HUES6 (cell line): ENCODE data around the gene CHD2.

ENCODE experiments used
- H3K27ac ChIP-seq: 2 replicates; pipeline ENCODE4 v1.7.0; 2013; ENCODE audit warnings: low read depth, mild to moderate bottlenecking, low read length, inconsistent platforms
- H3K27me3 ChIP-seq: 2 replicates; pipeline ENCODE4 v1.6.1; 2013; ENCODE audit warnings: low read length; ENCODE audit not compliant: control insufficient read depth, insufficient read depth
- H3K36me3 ChIP-seq: 2 replicates; pipeline ENCODE4 v1.6.1; 2013; ENCODE audit warnings: low read length; ENCODE audit not compliant: control insufficient read depth, insufficient read depth
- H3K4me1 ChIP-seq: 2 replicates; pipeline ENCODE4 v1.6.1; 2013; ENCODE audit warnings: low read length; ENCODE audit not compliant: control insufficient read depth, insufficient read depth
- H3K4me3 ChIP-seq: 2 replicates; pipeline ENCODE4 v1.5.1; 2013; ENCODE audit warnings: low read depth, low read length
- H3K9ac ChIP-seq: one replicate; pipeline ENCODE4 v1.6.1; 2013; ENCODE audit warnings: mild to moderate bottlenecking, low read length
- H3K9me3 ChIP-seq: 2 replicates; pipeline ENCODE4 v1.6.1; 2013; ENCODE audit warnings: low read depth, low read length; ENCODE audit not compliant: control insufficient read depth, insufficient read depth

CHD2 gene

DNA sequence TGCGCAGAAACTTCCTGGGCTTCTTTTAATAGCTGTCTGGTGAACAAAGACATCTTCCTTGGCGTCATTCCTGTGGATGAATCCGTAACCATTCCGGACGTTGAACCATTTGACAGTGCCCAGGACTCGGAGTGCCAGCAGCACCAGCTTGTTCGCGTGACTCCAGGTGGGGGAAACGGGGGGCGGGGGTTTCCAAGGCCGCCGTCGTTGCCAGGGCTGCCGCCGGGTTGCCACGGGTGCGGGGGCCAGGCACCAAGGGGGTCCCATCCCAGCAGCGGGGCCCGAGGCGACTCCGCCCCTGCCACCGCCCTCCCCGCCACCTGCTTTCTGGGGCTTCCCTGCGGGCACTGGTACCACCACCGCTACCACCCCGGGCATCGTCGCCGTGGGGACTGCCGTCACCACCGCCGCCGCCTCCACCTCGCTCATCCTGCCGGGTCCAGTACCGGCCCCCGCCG, 166.1 kb downstream of the CHD2 start:
- no peak overlapping the region for H3K4me3 ChIP-seq
- no peaks in the 10 kb centered on the region for H3K27me3 ChIP-seq
- H3K4me1 ChIP-seq: peaks cover 70% of the 10 kb centered on the region
- peaks cover 16% of the 10 kb centered on the region for H3K36me3 ChIP-seq
- no peak overlapping the region for H3K9ac ChIP-seq
- H3K27ac ChIP-seq: no peak overlapping the region
- no peaks in the 10 kb centered on the region for H3K9me3 ChIP-seq

- Histone ChIP-seq H3K9ac (no peak overlapping the region), H3K27ac (no peak overlapping the region), H3K4me1 (peaks cover 67% of the 10 kb centered on the region), H3K4me3 (no peak overlapping the region), H3K36me3 (peaks cover 16% of the 10 kb centered on the region), H3K9me3 (no peaks in the 10 kb centered on the region), H3K27me3 (no peaks in the 10 kb centered on the region)
Observed at GRCh38 chr15:93066834-93067648, 166.9 kb downstream of the CHD2 start.

GRCh38 chr15:93067649-93068085, 167.5 kb downstream of the CHD2 start:
- Histone ChIP-seq H3K9me3 (no peaks in the 10 kb centered on the region), H3K27me3 (no peaks in the 10 kb centered on the region), H3K27ac (no peak overlapping the region), H3K9ac (no peak overlapping the region), H3K4me3 (no peak overlapping the region), H3K4me1 (peaks cover 61% of the 10 kb centered on the region), H3K36me3 (peaks cover 16% of the 10 kb centered on the region)

DNA sequence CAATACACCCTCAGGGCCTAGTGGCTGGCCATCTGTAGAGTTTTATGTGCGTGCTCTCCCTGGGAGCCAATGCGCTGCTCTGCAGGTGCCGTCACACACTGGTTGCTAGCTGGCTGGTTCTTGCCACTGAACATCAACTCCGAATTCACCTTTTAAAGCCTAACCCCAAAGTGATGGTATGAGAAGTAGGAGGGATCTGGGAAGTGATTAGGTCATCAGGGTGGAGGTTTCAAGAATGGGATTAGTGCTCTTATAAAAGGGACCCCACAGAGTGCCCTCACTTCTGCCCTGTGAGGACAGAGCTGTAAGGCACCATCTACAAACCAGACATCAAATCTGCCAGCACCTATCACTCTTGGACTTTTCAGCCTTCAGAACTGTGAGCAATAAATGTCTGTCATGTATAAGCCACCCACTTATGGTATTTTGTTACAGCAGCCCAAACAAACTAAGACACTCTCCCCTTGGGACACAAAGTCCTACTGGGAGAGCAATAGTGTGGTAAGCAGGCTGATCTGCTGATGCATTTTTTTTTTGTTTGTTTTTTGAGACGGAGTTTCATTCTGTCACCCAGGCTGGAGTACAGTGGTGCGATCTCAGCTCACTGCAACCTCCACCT, 168.6 kb downstream of the CHD2 start:
- peaks cover 16% of the 10 kb centered on the region for H3K36me3 ChIP-seq
- H3K9me3 ChIP-seq: no peaks in the 10 kb centered on the region
- no peak overlapping the region for H3K27ac ChIP-seq
- no peak overlapping the region for H3K9ac ChIP-seq
- no peak overlapping the region for H3K4me3 ChIP-seq
- peaks cover 56% of the 10 kb centered on the region for H3K4me1 ChIP-seq
- peaks cover 5% of the 10 kb centered on the region for H3K27me3 ChIP-seq

DNA sequence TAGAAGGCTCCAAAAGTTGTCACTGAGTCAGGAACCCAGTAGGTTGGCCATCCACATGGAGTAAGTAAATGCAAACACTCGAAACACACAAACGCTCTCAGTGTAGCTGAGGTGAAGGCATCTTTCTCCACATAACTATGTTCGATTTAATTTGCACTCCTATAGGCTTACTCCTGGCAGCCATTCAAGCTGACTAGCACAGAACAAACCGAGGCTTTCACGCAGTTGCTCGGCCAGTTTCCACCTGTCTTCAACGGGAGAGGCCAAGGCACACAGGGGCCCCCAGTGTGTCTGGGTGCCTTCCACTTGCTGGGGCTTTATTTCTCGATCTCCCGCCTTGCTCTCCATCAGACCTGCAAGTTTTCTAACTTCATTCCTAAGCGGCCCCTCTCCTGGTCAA, 170.0 kb downstream of the CHD2 start:
- H3K4me1 ChIP-seq: peaks cover 47% of the 10 kb centered on the region
- H3K9me3 ChIP-seq: no peaks in the 10 kb centered on the region
- H3K27ac ChIP-seq: no peak overlapping the region
- peaks cover 6% of the 10 kb centered on the region; the same call in 1 of the 2 replicates for H3K36me3 ChIP-seq
- peaks cover 16% of the 10 kb centered on the region for H3K27me3 ChIP-seq
- H3K9ac ChIP-seq: no peak overlapping the region
- peak overlapping the region; percentile 95; the same call in 1 of the 2 replicates for H3K4me3 ChIP-seq

DNA sequence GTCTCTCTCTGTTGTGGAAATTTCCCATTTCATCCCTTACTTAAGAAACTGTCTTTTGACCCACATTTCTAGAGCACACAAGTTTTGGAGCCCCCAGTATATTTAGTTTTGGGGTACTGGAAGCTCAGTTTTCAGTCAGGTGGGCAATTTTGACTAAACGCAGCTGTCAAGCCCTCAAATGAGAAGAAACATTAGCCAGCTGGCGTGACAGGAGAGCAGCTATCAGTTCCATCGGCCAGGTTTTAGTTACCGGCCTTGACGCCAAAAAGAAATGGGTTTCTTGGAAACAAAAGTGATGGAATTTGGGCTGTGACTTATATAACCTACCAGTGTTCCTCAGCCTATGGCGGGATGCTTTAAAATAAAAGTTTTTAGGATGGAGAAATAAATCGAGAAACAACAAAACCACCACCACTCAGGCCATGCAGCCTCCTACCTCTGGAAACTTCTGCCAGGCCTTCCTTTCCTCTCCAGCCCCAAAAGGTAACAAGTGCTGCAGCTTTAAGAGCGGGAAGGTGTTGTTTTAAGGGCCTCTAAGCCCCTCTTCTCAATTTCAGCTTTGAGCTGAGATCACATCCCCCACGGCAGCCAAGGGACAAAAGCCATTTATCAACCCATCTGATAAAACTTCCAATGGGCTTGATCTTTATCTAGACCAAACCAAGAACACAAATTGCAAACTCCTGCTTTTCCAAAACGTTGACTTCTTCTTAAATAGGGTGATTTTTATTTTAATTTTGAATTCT, 170.6 kb downstream of the CHD2 start:
- H3K4me1 ChIP-seq: peaks cover 47% of the 10 kb centered on the region
- H3K27me3 ChIP-seq: peaks cover 16% of the 10 kb centered on the region
- H3K9ac ChIP-seq: no peak overlapping the region
- peak overlapping the region; percentile 95 for H3K4me3 ChIP-seq
- no peaks in the 10 kb centered on the region for H3K9me3 ChIP-seq
- H3K36me3 ChIP-seq: peaks cover 1% of the 10 kb centered on the region; the same call in 1 of the 2 replicates
- H3K27ac ChIP-seq: no peak overlapping the region

DNA sequence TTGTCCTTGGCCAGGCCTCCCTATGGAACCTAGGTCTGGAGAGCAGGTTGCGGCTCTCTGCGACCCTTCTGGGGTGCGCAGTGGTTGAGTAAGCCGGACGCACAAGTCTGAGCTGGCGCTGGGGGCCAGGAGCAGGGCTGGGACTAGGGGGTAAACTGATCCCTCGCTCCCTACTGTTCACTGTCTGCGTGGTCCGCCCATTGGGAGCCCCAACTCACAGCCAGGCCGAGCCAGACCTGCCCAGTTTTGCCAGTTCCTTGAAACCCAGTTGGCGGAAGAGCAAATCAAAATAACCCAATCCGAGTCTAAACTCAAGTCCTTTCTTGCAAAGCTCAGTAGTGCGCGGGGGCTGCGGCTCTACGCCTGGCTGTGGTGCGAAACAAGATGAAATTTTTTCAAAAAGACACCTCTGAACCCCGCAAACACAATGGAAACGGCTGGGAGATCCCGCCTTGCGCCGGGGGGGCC, 171.4 kb downstream of the CHD2 start:
- peak overlapping the region; percentile 54 for H3K9ac ChIP-seq
- H3K9me3 ChIP-seq: no peaks in the 10 kb centered on the region
- H3K4me3 ChIP-seq: peak overlapping the region; percentile 95
- H3K27me3 ChIP-seq: peaks cover 16% of the 10 kb centered on the region
- H3K4me1 ChIP-seq: peaks cover 47% of the 10 kb centered on the region
- H3K36me3 ChIP-seq: no peaks in the 10 kb centered on the region
- no peak overlapping the region for H3K27ac ChIP-seq

GRCh38 chr15:93072011-93072410, 171.9 kb downstream of the CHD2 start:
- Histone ChIP-seq H3K9me3 (no peaks in the 10 kb centered on the region), H3K9ac (peak overlapping the region; percentile 84), H3K36me3 (no peaks in the 10 kb centered on the region), H3K27ac (peak overlapping the region; percentile 55; the same call in 1 of the 2 replicates), H3K27me3 (peaks cover 16% of the 10 kb centered on the region), H3K4me3 (peak overlapping the region; percentile 95), H3K4me1 (peaks cover 47% of the 10 kb centered on the region)

DNA sequence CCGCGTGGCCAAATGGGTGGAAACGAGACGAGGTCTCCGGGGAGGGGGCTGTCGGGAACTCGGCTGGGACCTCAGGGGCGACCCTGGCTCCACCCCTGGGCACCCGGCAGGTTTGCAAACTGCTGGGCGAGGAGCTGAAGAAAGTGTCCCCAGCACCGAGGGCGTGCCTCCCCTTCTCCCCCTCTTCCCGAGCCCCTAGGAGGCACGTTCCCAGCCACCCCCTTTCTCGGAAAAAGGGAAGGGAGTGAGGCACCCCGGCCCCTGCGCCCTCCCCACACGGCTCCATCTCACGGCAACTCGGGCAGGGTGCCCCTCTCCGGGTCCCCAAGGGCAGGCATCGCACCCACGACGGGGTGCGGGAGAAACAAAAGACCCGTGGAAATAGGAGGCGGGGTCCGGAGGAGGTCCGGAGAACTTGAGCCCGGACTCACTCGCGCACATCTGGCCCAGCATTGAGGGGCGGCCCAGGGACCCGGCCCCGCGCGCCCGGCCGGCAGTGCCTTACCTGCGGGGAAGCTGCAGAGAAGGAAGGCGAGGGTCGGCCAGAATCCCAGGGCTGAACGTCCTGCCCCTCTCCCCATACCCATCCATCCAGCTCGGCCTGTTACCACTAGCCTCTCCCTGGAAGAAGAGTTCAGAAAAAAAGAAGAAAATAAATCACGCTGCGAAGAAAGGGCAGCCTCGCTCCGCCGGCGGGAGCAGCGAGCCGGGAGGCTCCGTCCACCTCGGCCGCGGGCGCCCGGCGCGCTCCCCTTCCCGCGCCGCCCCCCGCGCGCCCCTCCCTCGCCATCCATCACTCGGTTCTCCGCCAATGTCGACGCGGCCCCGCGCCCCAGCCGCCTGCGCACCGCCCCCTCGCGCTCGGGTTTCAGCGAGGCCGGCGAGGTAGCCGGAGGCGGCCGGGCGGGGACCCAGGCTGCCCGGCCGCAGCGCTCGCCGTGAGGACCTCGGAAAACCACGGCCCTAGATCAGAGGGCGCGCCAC, 172.6 kb downstream of the CHD2 start:
- Histone ChIP-seq H3K4me3 (peak overlapping the region; percentile 95), H3K27ac (peak overlapping the region; percentile 55; the same call in 1 of the 2 replicates), H3K9me3 (no peaks in the 10 kb centered on the region), H3K27me3 (peaks cover 16% of the 10 kb centered on the region), H3K4me1 (peaks cover 43% of the 10 kb centered on the region), H3K9ac (peak overlapping the region; percentile 84), H3K36me3 (no peaks in the 10 kb centered on the region)

- no peaks in the 10 kb centered on the region for H3K36me3 ChIP-seq
- peaks cover 16% of the 10 kb centered on the region for H3K27me3 ChIP-seq
- H3K9ac ChIP-seq: peak overlapping the region; percentile 14
- H3K4me1 ChIP-seq: peaks cover 34% of the 10 kb centered on the region
- H3K4me3 ChIP-seq: peak overlapping the region; percentile 95
- H3K27ac ChIP-seq: no peak overlapping the region
- H3K9me3 ChIP-seq: no peaks in the 10 kb centered on the region
Observed at GRCh38 chr15:93073465-93073952, 173.4 kb downstream of the CHD2 start.
